ENCODE data around the gene CSNK1G1.
A peak's percentile ranks its signal among the peaks of the same experiment; 100 is the strongest.

CSNK1G1 gene

GRCh38 chr15:64191971-64192830 is 163.8 kb downstream of the CSNK1G1 start:
- DNase-seq (ENCODE audit: low spot score) = no peak

DNA sequence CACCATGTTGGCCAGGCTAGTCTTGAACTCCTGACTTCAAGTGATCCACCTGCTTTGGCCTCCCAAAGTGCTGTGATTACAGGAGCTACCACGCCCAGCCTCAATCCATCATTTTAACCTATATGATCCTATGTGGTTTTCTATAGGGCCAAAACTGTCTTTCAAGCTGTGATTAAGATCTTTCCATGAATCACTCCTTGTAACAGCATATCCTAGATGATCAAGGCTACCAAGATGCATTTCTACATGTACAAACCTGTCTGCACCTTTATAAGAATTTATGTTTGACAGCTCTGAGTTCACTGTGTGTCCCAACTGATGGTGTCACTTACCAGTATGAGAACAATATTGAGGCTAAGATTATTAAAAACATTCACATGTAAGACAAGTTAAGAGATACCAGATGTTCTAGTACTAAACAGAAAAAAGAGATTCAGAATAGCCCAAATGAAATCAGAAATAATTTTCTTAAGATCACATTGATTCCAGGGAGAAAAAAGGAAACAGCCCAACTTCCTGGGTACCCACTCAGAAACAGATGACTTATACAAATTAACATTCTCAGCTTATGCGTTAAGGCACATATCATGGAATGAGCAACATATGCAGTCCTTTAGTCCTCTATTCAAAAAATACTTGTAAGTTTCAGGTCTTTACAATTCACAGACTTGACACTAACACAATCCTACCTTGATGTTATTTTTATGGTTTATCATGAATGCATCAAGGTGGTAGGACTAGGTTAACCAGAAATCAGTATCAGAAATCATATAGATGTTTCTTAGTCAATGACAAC is 168.4 kb downstream of the CSNK1G1 start:
- peak; percentile 19 for DNase-seq (ENCODE audit: low spot score)

GRCh38 chr15:64185146-64185911 is 170.6 kb downstream of the CSNK1G1 start:
- DNase-seq (ENCODE audit: low spot score) = no peak

DNA sequence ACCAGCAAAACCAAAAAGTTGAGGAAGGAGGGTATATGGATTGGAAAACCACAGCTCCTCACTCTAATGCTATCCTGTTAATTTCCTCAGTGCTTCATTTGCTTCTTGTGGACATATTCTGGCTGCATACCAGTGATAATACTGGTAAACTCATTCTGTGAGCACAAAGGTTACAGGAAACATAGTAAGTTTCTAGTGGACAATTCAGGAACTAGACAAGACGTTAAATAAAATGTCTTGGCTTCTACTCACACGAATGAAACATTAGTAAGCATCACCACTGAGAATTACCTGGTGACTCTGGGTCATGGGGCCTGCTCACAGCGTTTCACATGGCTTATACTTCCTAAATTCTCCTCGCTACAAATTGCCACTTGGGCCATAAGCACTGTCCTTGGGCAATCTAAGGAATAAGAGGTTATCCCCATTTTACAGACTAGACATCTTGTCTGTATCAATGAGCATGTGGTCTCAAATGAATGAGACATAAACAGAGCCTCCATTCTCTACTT is 173.1 kb downstream of the CSNK1G1 start:
- no peak for DNase-seq (ENCODE audit: low spot score)

DNA sequence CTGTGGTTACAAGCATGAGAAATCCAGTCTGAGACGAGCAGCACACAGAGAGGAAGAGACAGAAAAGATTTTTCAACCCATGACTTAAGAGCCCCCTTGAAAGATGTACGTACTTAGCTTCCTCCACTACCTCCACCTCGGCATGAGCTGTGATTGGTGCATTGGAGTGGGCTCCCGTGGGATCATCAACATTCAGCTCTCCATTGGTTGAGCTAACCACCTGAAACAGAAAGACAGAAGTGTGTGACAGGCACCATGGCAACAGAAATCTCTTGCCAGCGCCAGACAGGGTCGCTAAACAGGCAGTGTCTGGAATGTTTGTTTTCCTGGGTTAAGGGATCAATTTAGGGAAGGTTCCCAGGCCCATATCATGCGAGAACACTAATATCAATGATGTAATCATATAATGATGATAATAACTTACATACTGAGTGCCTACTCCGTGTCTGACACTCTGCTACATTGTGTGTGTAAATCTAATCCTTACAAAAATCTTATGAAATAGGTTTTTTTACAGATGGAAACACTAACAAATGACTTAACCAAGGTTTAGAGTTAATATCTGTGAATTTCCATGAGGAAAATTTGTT is 175.6 kb downstream of the CSNK1G1 start:
- DNase-seq (ENCODE audit: low spot score) = no peak

- no peak for DNase-seq (ENCODE audit: low spot score)
Observed at GRCh38 chr15:64166102-64166890, 189.7 kb downstream of the CSNK1G1 start.

DNA sequence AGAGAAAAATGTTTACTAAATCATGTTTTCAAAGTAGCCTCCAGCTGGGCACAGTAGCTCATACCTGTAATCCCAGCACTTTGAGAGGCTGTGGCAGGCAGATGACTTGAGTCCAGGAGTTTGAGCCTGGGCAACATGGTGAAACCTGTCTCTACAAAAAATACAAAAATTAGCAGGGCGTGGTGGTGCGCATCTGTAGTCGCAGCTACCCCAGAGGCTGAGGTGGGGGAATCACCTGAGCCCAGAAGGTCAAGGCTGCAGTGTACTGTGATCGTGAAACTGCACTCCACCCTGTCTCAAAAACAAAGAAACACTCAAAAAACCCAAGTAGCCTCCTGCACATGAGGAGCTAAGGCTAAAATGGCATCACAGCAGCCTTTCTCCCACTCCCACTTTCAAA is 191.5 kb downstream of the CSNK1G1 start:
- no peak for DNase-seq (ENCODE audit: low spot score)

GRCh38 chr15:64163659-64164362 is 192.2 kb downstream of the CSNK1G1 start:
- DNase-seq (ENCODE audit: low spot score) = no peak

DNA sequence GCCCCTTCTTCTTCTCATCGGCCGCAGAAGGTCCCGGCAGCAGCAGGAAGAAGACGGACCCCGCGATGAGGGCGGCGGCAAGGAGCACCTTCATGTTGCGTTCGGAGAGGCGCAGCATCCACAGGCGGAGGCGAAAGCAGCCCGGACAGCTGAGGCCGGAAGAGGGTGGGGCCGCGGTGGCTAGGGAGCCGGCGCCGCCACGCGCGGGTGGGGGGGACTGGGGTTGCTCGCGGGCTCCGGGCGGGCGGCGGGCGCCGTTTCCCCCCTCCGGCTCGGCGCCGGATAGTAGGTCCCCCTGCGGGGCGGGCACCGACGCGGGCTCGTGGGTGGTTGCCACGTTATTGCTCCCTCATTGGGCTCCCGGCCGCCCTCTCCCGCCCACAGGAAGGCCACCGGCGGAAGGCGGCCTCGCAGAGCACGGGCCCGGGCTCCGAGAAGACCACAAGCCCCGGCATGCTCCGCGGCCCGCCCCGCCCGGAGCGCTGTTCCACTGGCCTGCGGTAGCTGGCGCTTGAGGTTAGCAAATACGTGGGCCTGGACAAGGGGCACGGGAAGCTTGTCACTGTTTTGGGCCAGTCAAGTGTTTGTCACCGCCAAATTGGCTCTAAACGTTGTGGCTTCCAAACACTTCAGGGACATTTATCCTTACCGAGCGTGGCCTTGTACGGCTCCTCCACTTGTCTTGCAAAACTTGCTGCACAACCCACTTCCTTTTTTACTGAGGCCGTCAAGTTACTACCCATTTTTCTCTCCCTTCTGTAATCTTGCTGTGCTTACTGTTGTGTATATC is 192.9 kb downstream of the CSNK1G1 start, which contains the start of gene PPIB:
PPIB (minus strand) TSS at position 154 of the 790 bp plus-strand sequence; CDS start at position 118, 36 bp downstream.
- DNase-seq (ENCODE audit: low spot score) = peak; percentile 98

GRCh38 chr15:64162478-64162868 is 193.5 kb downstream of the CSNK1G1 start:
- peak; percentile 22 for DNase-seq (ENCODE audit: low spot score)

GRCh38 chr15:64161688-64162477 is 194.1 kb downstream of the CSNK1G1 start:
- no peak for DNase-seq (ENCODE audit: low spot score)

GRCh38 chr15:64158363-64159134 is 197.4 kb downstream of the CSNK1G1 start:
- no peak for DNase-seq (ENCODE audit: low spot score)

DNA sequence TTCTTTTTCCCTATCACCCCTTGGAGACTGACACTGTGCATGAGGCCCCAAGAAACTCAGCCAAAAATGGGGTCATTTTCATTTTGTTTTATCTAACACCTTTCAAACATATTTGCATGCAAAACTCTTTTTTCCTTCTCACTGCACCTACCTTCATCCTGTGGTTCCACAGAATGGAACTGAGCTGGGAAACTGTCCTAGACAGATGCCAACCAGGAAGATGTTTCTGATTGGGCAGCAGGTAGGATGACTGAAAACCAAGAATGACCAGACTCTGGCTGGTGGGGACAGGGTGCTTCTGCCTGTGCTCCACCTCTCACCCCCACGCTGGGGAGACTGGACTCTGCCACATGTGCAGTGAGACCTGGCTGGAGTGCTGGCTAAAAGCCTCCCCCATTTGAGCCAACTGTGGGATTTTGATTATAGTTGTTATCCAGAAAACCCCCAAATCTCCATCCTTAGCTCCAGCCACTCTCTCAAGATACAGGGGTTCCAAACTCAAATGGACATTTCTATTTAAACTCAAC is 198.3 kb downstream of the CSNK1G1 start:
- no peak for DNase-seq (ENCODE audit: low spot score)

- DNase-seq (ENCODE audit: low spot score) = no peak
Observed at GRCh38 chr15:64156652-64157331, 199.2 kb downstream of the CSNK1G1 start.

DNA sequence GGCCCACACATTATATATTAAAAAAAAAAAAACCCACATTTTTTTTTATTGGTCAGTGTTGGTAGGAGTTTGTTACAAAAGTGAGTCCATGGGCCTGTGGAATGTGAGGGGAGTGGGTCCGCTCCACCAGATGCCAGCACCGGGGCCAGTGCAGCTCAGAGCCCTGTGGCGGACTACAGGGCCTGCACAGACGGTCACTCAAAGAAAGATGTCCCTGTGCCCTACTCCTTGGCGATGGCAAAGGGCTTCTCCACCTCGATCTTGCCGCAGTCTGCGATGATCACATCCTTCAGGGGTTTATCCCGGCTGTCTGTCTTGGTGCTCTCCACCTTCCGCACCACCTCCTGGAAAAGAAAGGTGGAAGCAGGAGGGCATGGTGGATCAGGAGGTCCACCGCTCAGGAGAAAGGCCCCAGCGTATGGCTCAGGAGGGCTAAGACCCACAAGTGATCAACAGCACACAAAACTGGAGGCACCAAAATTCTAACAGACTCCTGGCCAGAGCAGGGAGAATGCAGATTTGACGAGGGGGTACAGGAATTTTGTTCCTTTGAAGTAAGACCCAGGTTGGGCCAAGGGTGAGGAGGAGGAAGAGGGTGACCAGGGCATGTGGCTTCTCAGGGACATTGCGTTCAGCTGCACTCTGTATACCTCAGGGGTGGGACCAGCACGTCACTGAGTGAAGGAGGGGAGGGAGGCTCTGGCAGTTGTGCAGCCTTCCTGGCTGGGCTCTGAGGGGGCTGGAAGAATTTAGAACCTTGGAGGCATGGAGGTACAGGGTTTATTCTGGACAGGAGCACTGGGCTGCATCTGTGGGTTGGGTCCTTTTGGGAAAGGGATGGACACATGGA is 199.9 kb downstream of the CSNK1G1 start:
- DNase-seq (ENCODE audit: low spot score) = no peak
